Uterus (tissue), 2 donors: Measurements from ENCODE around the gene GMPPB.

Experiments
- CTCF ChIP-seq, 4 experiments: fragments of 200-600 bp in 2 of 4; fragments of 450-650 bp in 2 of 4; sonication (generic) in 2 of 4; IDR thresholded peaks; one replicate each; pipeline ENCODE4 v1.5.1; 2016 to 2019; ENCODE audit warnings: antibody characterized with exemption in 4 of 4, mild to moderate bottlenecking in 2 of 4, moderate library complexity in 1 of 4
- POLR2A ChIP-seq, 2 donors: fragments of 450-650 bp; IDR thresholded peaks; one replicate each; pipeline ENCODE4 v1.6.1; 2016; ENCODE audit warnings: antibody characterized with exemption in 2 of 2, mild to moderate bottlenecking in 1 of 2, moderate library complexity in 1 of 2

GRCh38 chr3:49706456-49707112, 17.2 kb downstream of the GMPPB start:
- TF ChIP-seq CTCF (IDR thresholded peaks at IDR 0.05) (no peak), POLR2A (IDR thresholded peaks at IDR 0.05) (no peak)
